Osteoblast (primary cell): Measurements from ENCODE around the gene CES4A. TPM values are rescaled to one million over a fixed set of nuclear protein-coding genes. Genes with fewer than 3 reads are reported as not detected.

Experiments used
- DNase-seq: peaks from one replicate; pipeline ENCODE4 v3.0.0; 2011; ENCODE audit warnings: low spot score, mixed read lengths; ENCODE audit not compliant: insufficient read length; ENCODE audit errors: missing footprints
- H2AFZ ChIP-seq: 2 replicates; pipeline ENCODE4 v1.6.0; 2011; ENCODE audit warnings: mild to moderate bottlenecking, low read length
- H3K27ac ChIP-seq: 2 replicates; pipeline ENCODE4 v1.5.1; 2011; ENCODE audit warnings: mild to moderate bottlenecking, low read depth, low read length, moderate library complexity
- H3K27me3 ChIP-seq: 2 replicates; pipeline ENCODE4 v1.6.0; 2012; ENCODE audit warnings: mild to moderate bottlenecking, control low read depth, inconsistent platforms, low read length, moderate library complexity; ENCODE audit not compliant: insufficient read depth
- H3K36me3 ChIP-seq: 2 replicates; pipeline ENCODE4 v1.5.1; 2011; ENCODE audit warnings: mild to moderate bottlenecking, low read length, control low read depth, moderate library complexity; ENCODE audit not compliant: insufficient read depth
- H3K4me1 ChIP-seq: 2 replicates; pipeline ENCODE4 v1.5.1; 2011; ENCODE audit warnings: mild to moderate bottlenecking, low read length, control low read depth, moderate library complexity; ENCODE audit not compliant: insufficient read depth
- H3K4me2 ChIP-seq: 2 replicates; pipeline ENCODE4 v1.6.0; 2011; ENCODE audit warnings: mild to moderate bottlenecking, low read length; ENCODE audit not compliant: insufficient read depth
- H3K4me3 ChIP-seq: fragments of 200-600 bp; sonication (generic); 3 replicates; pipeline ENCODE4 v1.5.1; 2012; ENCODE audit warnings: mild to moderate bottlenecking, low read length, inconsistent platforms; ENCODE audit not compliant: insufficient read depth
- H3K79me2 ChIP-seq: 2 replicates; pipeline ENCODE4 v1.6.0; 2012; ENCODE audit warnings: mild to moderate bottlenecking, low read length, control low read depth, inconsistent platforms; ENCODE audit not compliant: insufficient read depth
- H3K9me3 ChIP-seq: 2 replicates; pipeline ENCODE4 v1.5.1; 2011; ENCODE audit warnings: low read depth, low read length, control low read depth
- H4K20me1 ChIP-seq: 2 replicates; pipeline ENCODE4 v1.6.0; 2012; ENCODE audit warnings: mild to moderate bottlenecking, low read length, control low read depth; ENCODE audit not compliant: insufficient read depth
- CTCF ChIP-seq: IDR thresholded peaks from 2 replicates; pipeline ENCODE4 v1.5.1; 2011; ENCODE audit warnings: mild to moderate bottlenecking, low read depth, low read length, moderate library complexity; ENCODE audit errors: extremely low read depth
- total RNA-seq: library from RNA; depleted of rRNA; stranded (reverse); fragments of >200 nt; gene quantifications from 2 replicates; pipeline ENCODE4 v1.2.3, GENCODE V29; 2012

CES4A gene
- total RNA-seq, 1 donor: 1.8 TPM

DNA sequence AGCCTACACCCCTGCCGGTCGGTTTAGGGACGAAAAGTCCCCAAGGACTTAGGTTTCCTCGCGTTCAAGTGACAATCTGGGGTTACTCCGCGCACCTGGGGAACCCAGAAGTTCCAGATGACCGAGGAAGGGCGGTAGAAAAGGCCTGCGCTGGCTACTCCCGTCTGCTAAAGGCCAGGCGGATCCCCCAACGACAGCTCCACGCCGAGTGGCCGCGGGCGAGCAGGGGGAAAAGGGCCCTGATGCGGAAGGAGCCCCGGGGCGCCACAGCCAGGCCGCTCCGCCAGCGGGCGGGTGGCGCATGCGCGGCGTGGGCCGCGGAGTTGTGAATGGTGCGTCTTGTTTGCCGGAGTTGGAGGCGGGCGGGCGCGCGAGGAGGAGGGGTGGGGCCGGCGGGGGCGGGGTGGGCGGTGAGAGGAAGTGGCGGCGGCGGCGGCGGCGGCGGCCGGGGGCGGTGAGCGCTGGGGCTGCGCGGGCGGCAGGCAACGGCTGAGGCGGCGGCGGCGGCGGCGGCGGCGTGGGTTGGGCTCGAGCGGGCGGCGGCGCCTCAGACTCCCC is 40.4 kb downstream of the CES4A start, which contains the start of gene CBFB:
CBFB (plus strand) TSS at position 454 of the 558 bp plus-strand sequence. CDS start 259 bp downstream, outside the sequence.
- Histone ChIP-seq H3K27me3 (no peaks in the 10 kb centered on the region), H3K4me3 (peak within 1 kb of the TSS; percentile 79), H4K20me1 (peaks cover 19% of the 10 kb centered on the region), H3K9me3 (no peaks in the 10 kb centered on the region), H3K27ac (peak within 1 kb of the TSS; percentile 88), H3K4me2 (peak within 1 kb of the TSS; percentile 86), H3K4me1 (peaks cover 33% of the 10 kb centered on the region), H2AFZ (peak within 1 kb of the TSS; percentile 99), H3K36me3 (peaks cover 12% of the 10 kb centered on the region), H3K79me2 (peaks cover 44% of the 10 kb centered on the region)
- peak; percentile 99 for DNase-seq
- TF ChIP-seq CTCF: no peak

GRCh38 chr16:67029254-67030096 is 41.1 kb downstream of the CES4A start:
- H3K79me2 ChIP-seq: peaks cover 51% of the 10 kb centered on the region
- H3K4me2 ChIP-seq: peak overlapping the region; percentile 82
- H4K20me1 ChIP-seq: peaks cover 22% of the 10 kb centered on the region
- peak; percentile 97 for DNase-seq
- H3K27ac ChIP-seq: peak overlapping the region; percentile 58
- peak overlapping the region; percentile 63 for H2AFZ ChIP-seq
- H3K27me3 ChIP-seq: no peaks in the 10 kb centered on the region
- H3K9me3 ChIP-seq: no peaks in the 10 kb centered on the region
- peaks cover 12% of the 10 kb centered on the region for H3K36me3 ChIP-seq
- H3K4me3 ChIP-seq: peak overlapping the region; percentile 79
- H3K4me1 ChIP-seq: peaks cover 38% of the 10 kb centered on the region
- TF ChIP-seq CTCF: no peak

DNA sequence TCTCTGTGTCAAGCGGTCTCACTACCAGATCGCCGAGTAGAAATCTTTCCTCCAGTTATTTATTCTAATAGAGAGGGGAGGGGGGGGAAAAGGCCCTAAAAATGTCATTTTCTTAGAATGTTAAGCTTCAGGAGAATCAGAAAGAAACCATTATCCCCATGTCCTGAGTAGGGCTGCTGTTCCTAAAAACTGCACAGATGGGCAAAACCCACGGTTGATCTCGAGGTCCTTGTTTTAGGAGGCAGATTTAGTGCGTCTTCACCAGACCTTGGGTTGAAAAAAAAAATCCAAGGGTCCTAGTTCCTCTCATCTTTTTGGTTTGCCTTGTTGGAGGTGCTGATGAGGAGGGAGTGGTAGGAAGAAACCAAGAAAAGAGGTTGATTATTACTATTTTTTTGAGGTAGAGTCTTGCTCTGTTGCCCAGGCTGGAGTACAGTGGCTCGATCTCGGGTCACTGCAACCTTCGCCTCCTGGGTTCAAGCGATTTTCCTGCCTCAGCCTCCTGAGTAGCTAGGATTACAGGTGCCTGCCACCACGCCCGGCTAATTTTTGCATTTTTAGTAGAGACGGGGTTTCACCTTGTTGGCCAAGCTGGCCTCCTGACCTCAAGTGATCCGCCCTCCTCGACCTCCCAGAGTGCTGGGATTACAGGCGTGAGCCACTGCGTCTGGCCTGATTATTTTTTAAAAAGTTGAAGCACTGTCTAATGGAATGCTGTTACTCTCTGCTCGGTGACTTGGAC is 42.0 kb downstream of the CES4A start:
- H3K4me3 ChIP-seq: peak overlapping the region; percentile 79
- peaks cover 23% of the 10 kb centered on the region for H4K20me1 ChIP-seq
- H3K27ac ChIP-seq: peak overlapping the region; percentile 58
- H3K4me2 ChIP-seq: peak overlapping the region; percentile 82
- H2AFZ ChIP-seq: no peak overlapping the region
- no peak for TF ChIP-seq CTCF
- peaks cover 12% of the 10 kb centered on the region for H3K36me3 ChIP-seq
- no peaks in the 10 kb centered on the region for H3K9me3 ChIP-seq
- no peak for DNase-seq
- peaks cover 33% of the 10 kb centered on the region for H3K4me1 ChIP-seq
- no peaks in the 10 kb centered on the region for H3K27me3 ChIP-seq
- H3K79me2 ChIP-seq: peaks cover 61% of the 10 kb centered on the region

- peak overlapping the region; percentile 33 for H2AFZ ChIP-seq
- peaks cover 99% of the 10 kb centered on the region for H3K79me2 ChIP-seq
- H3K4me1 ChIP-seq: peaks cover 36% of the 10 kb centered on the region
- TF ChIP-seq CTCF: no peak
- H3K27ac ChIP-seq: peak overlapping the region; percentile 24
- DNase-seq: no peak
- peaks cover 28% of the 10 kb centered on the region for H3K36me3 ChIP-seq
- no peaks in the 10 kb centered on the region for H3K9me3 ChIP-seq
- no peaks in the 10 kb centered on the region for H3K27me3 ChIP-seq
- peak overlapping the region; percentile 44 for H3K4me2 ChIP-seq
- peaks cover 26% of the 10 kb centered on the region for H4K20me1 ChIP-seq
- no peak overlapping the region for H3K4me3 ChIP-seq
These were observed 46.1 kb downstream of the CES4A start for GRCh38 chr16:67034487-67034886.
